Liver (tissue), 9 donors: ENCODE data around the gene UNC5CL. TPM values are rescaled to one million over a fixed set of nuclear protein-coding genes. Genes with fewer than 3 reads are reported as not detected.

ENCODE experiments used
- DNase-seq: peaks from one replicate; pipeline ENCODE4 v3.0.0-alpha.2; 2017; ENCODE audit warnings: low spot score
- H3K27ac ChIP-seq, 2 donors: one replicate each; pipeline ENCODE4 v1.7.0; 2013; ENCODE audit warnings: inconsistent platforms in 2 of 2, low read length in 2 of 2, control low read depth in 1 of 2, low read depth in 1 of 2, mild to moderate bottlenecking in 1 of 2
- H3K27me3 ChIP-seq, 4 donors: one replicate each; pipeline versions ENCODE4 v1.6.1 to v1.7.0; 2013; ENCODE audit warnings: low read length in 3 of 4, inconsistent platforms in 1 of 4, mild to moderate bottlenecking in 1 of 4, moderate library complexity in 1 of 4; ENCODE audit not compliant: control insufficient read depth in 4 of 4, insufficient read depth in 4 of 4
- H3K36me3 ChIP-seq, 4 donors: one replicate each; pipeline versions ENCODE4 v1.6.1 to v1.7.0; 2013; ENCODE audit warnings: low read length in 3 of 4, mild to moderate bottlenecking in 3 of 4, low read depth in 1 of 4, moderate library complexity in 1 of 4; ENCODE audit not compliant: control insufficient read depth in 4 of 4, insufficient read depth in 3 of 4
- H3K4me1 ChIP-seq, 4 donors: one replicate each; pipeline versions ENCODE4 v1.6.1 to v1.7.0; 2013; ENCODE audit warnings: low read length in 3 of 4, mild to moderate bottlenecking in 3 of 4, moderate library complexity in 1 of 4; ENCODE audit not compliant: control insufficient read depth in 4 of 4, insufficient read depth in 4 of 4
- H3K4me3 ChIP-seq, 3 donors: one replicate each; pipeline versions ENCODE4 v1.6.1 to v1.7.0; 2013; ENCODE audit warnings: low read length in 3 of 3, control low read depth in 1 of 3, low read depth in 1 of 3, mild to moderate bottlenecking in 1 of 3
- H3K9ac ChIP-seq, 2 donors: one replicate each; pipeline ENCODE4 v1.7.0; 2013; ENCODE audit warnings: low read length in 2 of 2, mild to moderate bottlenecking in 2 of 2, moderate library complexity in 2 of 2, control low read depth in 1 of 2, low read depth in 1 of 2
- H3K9me3 ChIP-seq, 4 donors: one replicate each; pipeline versions ENCODE4 v1.6.1 to v1.7.0; 2013; ENCODE audit warnings: low read length in 3 of 4; ENCODE audit not compliant: control insufficient read depth in 4 of 4
- EGR1 ChIP-seq, 2 donors: IDR thresholded peaks; 2 replicates each; pipeline ENCODE4 v1.6.1; 2016 to 2018; ENCODE audit warnings: antibody characterized with exemption in 2 of 2, low read depth in 2 of 2
- FOXA1 ChIP-seq: IDR thresholded peaks from 2 replicates; pipeline ENCODE4 v1.6.1; 2016; ENCODE audit warnings: antibody characterized with exemption
- FOXA2 ChIP-seq: IDR thresholded peaks from 2 replicates; pipeline ENCODE4 v1.6.1; 2016; ENCODE audit warnings: antibody characterized with exemption
- GABPA ChIP-seq, 2 donors: IDR thresholded peaks in 1 of 2; conservative IDR thresholded peaks in 1 of 2; 2 replicates each; pipeline ENCODE4 v1.6.1; 2016; ENCODE audit warnings: antibody characterized with exemption in 2 of 2, mild to moderate bottlenecking in 1 of 2, moderate library complexity in 1 of 2
- HNF4A ChIP-seq, 2 donors: conservative IDR thresholded peaks; 2 replicates each; pipeline ENCODE4 v1.6.1; 2016; ENCODE audit warnings: antibody characterized with exemption in 2 of 2, mild to moderate bottlenecking in 2 of 2
- HNF4G ChIP-seq: IDR thresholded peaks from 2 replicates; pipeline ENCODE4 v1.6.1; 2016; ENCODE audit warnings: antibody characterized with exemption
- JUND ChIP-seq, 2 donors: IDR thresholded peaks; 2 replicates each; pipeline ENCODE4 v1.6.1; 2016; ENCODE audit warnings: antibody characterized with exemption in 2 of 2
- MAX ChIP-seq: IDR thresholded peaks from 2 replicates; pipeline ENCODE4 v1.6.1; 2016; ENCODE audit warnings: antibody characterized with exemption
- NR2F2 ChIP-seq: IDR thresholded peaks from 2 replicates; pipeline ENCODE4 v1.6.1; 2016; ENCODE audit warnings: antibody characterized with exemption
- RAD21 ChIP-seq, 2 donors: IDR thresholded peaks; 2 replicates each; pipeline ENCODE4 v1.6.1; 2016; ENCODE audit warnings: antibody characterized with exemption in 2 of 2, mild to moderate bottlenecking in 2 of 2
- RXRA ChIP-seq, 2 donors: IDR thresholded peaks; 2 replicates each; pipeline ENCODE4 v1.6.1; 2017 to 2018; ENCODE audit warnings: antibody characterized with exemption in 2 of 2, mild to moderate bottlenecking in 1 of 2
- SP1 ChIP-seq: IDR thresholded peaks from 2 replicates; pipeline ENCODE4 v1.6.1; 2018; ENCODE audit warnings: antibody characterized with exemption, mild to moderate bottlenecking
- TAF1 ChIP-seq: conservative IDR thresholded peaks from 2 replicates; pipeline ENCODE4 v1.6.1; 2016; ENCODE audit warnings: antibody characterized with exemption, mild to moderate bottlenecking
- YY1 ChIP-seq: IDR thresholded peaks from 2 replicates; pipeline ENCODE4 v1.6.1; 2016; ENCODE audit warnings: antibody characterized with exemption, mild to moderate bottlenecking
- WGBS: extraction: QIAGEN DNeasy Blood & Tissue Kit; methylation state at CpG from one replicate; pipeline ENCODE4 v1.1.7; 2013; 5-methylcytosine and 5-hydroxymethylcytosine counted together
- polyA plus RNA-seq, 2 donors: library from polyadenylated mRNA; stranded (reverse) in 1 of 2; unstranded in 1 of 2; fragments of 200-250 nt in 1 of 2; fragments of >200 nt in 1 of 2; fragmentation: Nextera tagmentation in 1 of 2; extraction: Ambion mirVana in 1 of 2; gene quantifications; one replicate each; pipeline versions ENCODE4 v1.2.1 to v1.2.3, GENCODE V29; 2013 to 2015
- total RNA-seq, 2 donors: library from RNA; depleted of rRNA; stranded (reverse); fragments of >200 nt; gene quantifications; one replicate each; pipeline ENCODE4 v1.2.3, GENCODE V29; 2014
- TF ChIP-seq, protein P1 (sequence below): IDR thresholded peaks from 2 replicates; pipeline ENCODE4 v1.6.1; 2016; ENCODE audit warnings: antibody characterized with exemption
- TF ChIP-seq, protein P2 (sequence below): IDR thresholded peaks from 2 replicates; pipeline ENCODE4 v1.6.1; 2016; ENCODE audit warnings: antibody characterized with exemption
- TF ChIP-seq, protein P3 (sequence below): IDR thresholded peaks from 2 replicates; pipeline ENCODE4 v1.6.1; 2016; ENCODE audit warnings: antibody characterized with exemption, mild to moderate bottlenecking
- TF ChIP-seq, protein P4 (sequence below): fragments of 150-350 bp; IDR thresholded peaks from 2 replicates; pipeline ENCODE4 v1.5.1; 2017; ENCODE audit warnings: improper control_type of control experiment, low read depth, low read length; ENCODE audit not compliant: missing input control
- donor health status: healthy.
- donor health status: healthy.
- donor health status: healthy.
- donor health status: healthy.
- donor health status: healthy.

Gene UNC5CL
- total and polyA plus RNA-seq, 4 donors, result 4.7 to 41.9 (median 17.2) TPM

DNA sequence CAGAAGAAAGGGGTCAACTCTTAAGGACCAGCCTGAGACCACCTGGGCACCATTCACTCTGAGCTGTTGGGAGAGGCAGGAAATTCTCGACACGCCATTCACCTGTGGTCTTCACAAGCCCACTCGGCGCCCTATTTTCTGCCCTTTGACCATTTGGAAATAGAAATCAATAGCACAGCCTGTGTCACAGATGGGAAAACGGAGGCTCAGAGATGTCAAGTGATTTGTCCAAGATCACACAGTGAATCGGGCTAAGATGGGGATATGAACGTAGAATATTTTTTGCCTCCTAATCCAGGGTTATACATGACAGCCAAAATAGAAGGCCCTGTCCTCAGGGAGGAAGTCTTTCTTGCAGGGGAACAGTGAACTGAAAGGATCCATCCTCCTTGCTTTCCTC is 10.9 kb upstream of the UNC5CL start:
- Histone ChIP-seq H3K4me3 (no peak overlapping the region), H3K9ac (no peak overlapping the region), H3K27ac (no peak overlapping the region), H3K4me1 (peaks cover 6 to 23% (median 21%) of the 10 kb centered on the region in 4 donors), H3K27me3 (no peaks in the 10 kb centered on the region), H3K9me3 (no peaks in the 10 kb centered on the region), H3K36me3 (no peaks in the 10 kb centered on the region)
- no peak for DNase-seq
- no peak for TF ChIP-seq FOXA2
- no peak for TF ChIP-seq TAF1
- no peak for TF ChIP-seq HNF4A (conservative IDR thresholded peaks at IDR 0.05)
- no peak for TF ChIP-seq NR2F2
- TF ChIP-seq, protein P1, sequence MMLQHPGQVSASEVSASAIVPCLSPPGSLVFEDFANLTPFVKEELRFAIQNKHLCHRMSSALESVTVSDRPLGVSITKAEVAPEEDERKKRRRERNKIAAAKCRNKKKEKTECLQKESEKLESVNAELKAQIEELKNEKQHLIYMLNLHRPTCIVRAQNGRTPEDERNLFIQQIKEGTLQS, result no peak
- TF ChIP-seq FOXA1, result no peak
- no peak for TF ChIP-seq EGR1 (IDR thresholded peaks at IDR 0.05; ENCODE audit: low read depth in 2 of 2)
- TF ChIP-seq YY1, result no peak
- TF ChIP-seq, protein P2, sequence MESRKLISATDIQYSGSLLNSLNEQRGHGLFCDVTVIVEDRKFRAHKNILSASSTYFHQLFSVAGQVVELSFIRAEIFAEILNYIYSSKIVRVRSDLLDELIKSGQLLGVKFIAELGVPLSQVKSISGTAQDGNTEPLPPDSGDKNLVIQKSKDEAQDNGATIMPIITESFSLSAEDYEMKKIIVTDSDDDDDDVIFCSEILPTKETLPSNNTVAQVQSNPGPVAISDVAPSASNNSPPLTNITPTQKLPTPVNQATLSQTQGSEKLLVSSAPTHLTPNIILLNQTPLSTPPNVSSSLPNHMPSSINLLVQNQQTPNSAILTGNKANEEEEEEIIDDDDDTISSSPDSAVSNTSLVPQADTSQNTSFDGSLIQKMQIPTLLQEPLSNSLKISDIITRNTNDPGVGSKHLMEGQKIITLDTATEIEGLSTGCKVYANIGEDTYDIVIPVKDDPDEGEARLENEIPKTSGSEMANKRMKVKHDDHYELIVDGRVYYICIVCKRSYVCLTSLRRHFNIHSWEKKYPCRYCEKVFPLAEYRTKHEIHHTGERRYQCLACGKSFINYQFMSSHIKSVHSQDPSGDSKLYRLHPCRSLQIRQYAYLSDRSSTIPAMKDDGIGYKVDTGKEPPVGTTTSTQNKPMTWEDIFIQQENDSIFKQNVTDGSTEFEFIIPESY, result no peak
- TF ChIP-seq MAX, result no peak
- TF ChIP-seq HNF4G, result no peak
- no peak for TF ChIP-seq RXRA (IDR thresholded peaks at IDR 0.05)
- TF ChIP-seq JUND (IDR thresholded peaks at IDR 0.05), result no peak
- TF ChIP-seq SP1, result no peak
- TF ChIP-seq, protein P3, sequence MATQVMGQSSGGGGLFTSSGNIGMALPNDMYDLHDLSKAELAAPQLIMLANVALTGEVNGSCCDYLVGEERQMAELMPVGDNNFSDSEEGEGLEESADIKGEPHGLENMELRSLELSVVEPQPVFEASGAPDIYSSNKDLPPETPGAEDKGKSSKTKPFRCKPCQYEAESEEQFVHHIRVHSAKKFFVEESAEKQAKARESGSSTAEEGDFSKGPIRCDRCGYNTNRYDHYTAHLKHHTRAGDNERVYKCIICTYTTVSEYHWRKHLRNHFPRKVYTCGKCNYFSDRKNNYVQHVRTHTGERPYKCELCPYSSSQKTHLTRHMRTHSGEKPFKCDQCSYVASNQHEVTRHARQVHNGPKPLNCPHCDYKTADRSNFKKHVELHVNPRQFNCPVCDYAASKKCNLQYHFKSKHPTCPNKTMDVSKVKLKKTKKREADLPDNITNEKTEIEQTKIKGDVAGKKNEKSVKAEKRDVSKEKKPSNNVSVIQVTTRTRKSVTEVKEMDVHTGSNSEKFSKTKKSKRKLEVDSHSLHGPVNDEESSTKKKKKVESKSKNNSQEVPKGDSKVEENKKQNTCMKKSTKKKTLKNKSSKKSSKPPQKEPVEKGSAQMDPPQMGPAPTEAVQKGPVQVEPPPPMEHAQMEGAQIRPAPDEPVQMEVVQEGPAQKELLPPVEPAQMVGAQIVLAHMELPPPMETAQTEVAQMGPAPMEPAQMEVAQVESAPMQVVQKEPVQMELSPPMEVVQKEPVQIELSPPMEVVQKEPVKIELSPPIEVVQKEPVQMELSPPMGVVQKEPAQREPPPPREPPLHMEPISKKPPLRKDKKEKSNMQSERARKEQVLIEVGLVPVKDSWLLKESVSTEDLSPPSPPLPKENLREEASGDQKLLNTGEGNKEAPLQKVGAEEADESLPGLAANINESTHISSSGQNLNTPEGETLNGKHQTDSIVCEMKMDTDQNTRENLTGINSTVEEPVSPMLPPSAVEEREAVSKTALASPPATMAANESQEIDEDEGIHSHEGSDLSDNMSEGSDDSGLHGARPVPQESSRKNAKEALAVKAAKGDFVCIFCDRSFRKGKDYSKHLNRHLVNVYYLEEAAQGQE, result no peak
- no peak for TF ChIP-seq RAD21 (IDR thresholded peaks at IDR 0.05)
- TF ChIP-seq, protein P4, sequence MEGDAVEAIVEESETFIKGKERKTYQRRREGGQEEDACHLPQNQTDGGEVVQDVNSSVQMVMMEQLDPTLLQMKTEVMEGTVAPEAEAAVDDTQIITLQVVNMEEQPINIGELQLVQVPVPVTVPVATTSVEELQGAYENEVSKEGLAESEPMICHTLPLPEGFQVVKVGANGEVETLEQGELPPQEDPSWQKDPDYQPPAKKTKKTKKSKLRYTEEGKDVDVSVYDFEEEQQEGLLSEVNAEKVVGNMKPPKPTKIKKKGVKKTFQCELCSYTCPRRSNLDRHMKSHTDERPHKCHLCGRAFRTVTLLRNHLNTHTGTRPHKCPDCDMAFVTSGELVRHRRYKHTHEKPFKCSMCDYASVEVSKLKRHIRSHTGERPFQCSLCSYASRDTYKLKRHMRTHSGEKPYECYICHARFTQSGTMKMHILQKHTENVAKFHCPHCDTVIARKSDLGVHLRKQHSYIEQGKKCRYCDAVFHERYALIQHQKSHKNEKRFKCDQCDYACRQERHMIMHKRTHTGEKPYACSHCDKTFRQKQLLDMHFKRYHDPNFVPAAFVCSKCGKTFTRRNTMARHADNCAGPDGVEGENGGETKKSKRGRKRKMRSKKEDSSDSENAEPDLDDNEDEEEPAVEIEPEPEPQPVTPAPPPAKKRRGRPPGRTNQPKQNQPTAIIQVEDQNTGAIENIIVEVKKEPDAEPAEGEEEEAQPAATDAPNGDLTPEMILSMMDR, result no peak
- no peak for TF ChIP-seq GABPA (IDR thresholded peaks at IDR 0.05 in 1 of 2, conservative IDR thresholded peaks at IDR 0.05 in 1 of 2)
- 94% methylated on average over 7 of the region's 7 CpGs for WGBS
